SK-N-SH (cell line): Measurements from ENCODE around the gene ABCB9. TPM values are rescaled to one million over a fixed set of nuclear protein-coding genes. Genes with fewer than 3 reads are reported as not detected.

Experiments
- CTCF ChIA-PET: fragments of 300-600, 350-600 bp; formaldehyde crosslinking; extraction: SDS; loops from one replicate; lab custom pipeline; 2021; lab: Yijun Ruan, JAX
- POLR2A ChIA-PET: fragments of 350-600 bp; sonication (Branson Sonifier 250); formaldehyde crosslinking; extraction: SDS; loops from one replicate; lab custom pipeline; 2020; ENCODE audit warnings: antibody characterized with exemption, inconsistent platforms; lab: Yijun Ruan, JAX
- DNase-seq: peaks from one replicate; pipeline ENCODE4 v3.0.0; 2012
- H2AFZ ChIP-seq: fragments of 200-600 bp; sonication (generic); 2 replicates; pipeline ENCODE4 v1.8.1; 2016; ENCODE audit warnings: antibody characterized with exemption, mild to moderate bottlenecking, low read depth
- H3F3A ChIP-seq: fragments of 200-600 bp; sonication (generic); replicated peaks from 2 replicates; pipeline ENCODE3; 2016; ENCODE audit warnings: antibody characterized with exemption, mild to moderate bottlenecking; ENCODE audit not compliant: insufficient read depth
- H3K27ac ChIP-seq, 2 experiments: fragments of 200-500 bp in 1 of 2; fragments of 200-600 bp in 1 of 2; sonication (Bioruptor generic) in 1 of 2; sonication (generic), shearing (Covaris generic) in 1 of 2; 2 replicates each; pipeline versions ENCODE4 v1.5.1 to v1.6.1; 2014 to 2016; ENCODE audit warnings: low read depth in 2 of 2, inconsistent platforms in 1 of 2, low read length in 1 of 2, mild to moderate bottlenecking in 1 of 2, mixed read lengths in 1 of 2
- H3K27me3 ChIP-seq: fragments of 200-600 bp; sonication (generic), shearing (Covaris generic); 2 replicates; pipeline ENCODE4 v1.6.1; 2016; ENCODE audit warnings: mixed run types; ENCODE audit not compliant: insufficient read depth
- H3K36me3 ChIP-seq, 2 experiments: fragments of 200-500 bp in 1 of 2; fragments of 200-600 bp in 1 of 2; sonication (Bioruptor generic) in 1 of 2; sonication (generic) in 1 of 2; replicated peaks in 1 of 2; 2 replicates each; pipeline versions ENCODE3 to v1.5.1; 2014 to 2016; ENCODE audit warnings: low read length in 1 of 2, mild to moderate bottlenecking in 1 of 2; ENCODE audit not compliant: insufficient read depth in 2 of 2, control insufficient read depth in 1 of 2
- H3K4me1 ChIP-seq, 2 experiments: fragments of 200-500 bp in 1 of 2; fragments of 200-600 bp in 1 of 2; sonication (Bioruptor generic) in 1 of 2; sonication (generic), shearing (Covaris generic) in 1 of 2; 2 replicates each; pipeline versions ENCODE4 v1.5.1 to v1.6.1; 2014 to 2016; ENCODE audit warnings: low read depth in 1 of 2, low read length in 1 of 2, mixed run types in 1 of 2; ENCODE audit not compliant: insufficient read depth in 2 of 2, control insufficient read depth in 1 of 2
- H3K4me2 ChIP-seq: fragments of 200-600 bp; sonication (generic), shearing (Covaris generic); 2 replicates; pipeline ENCODE4 v1.6.1; 2017; ENCODE audit warnings: mixed run types
- H3K4me3 ChIP-seq, 2 experiments: fragments of 200-500 bp in 1 of 2; fragments of 200-600 bp in 1 of 2; sonication (Bioruptor generic) in 1 of 2; sonication (generic), shearing (Covaris generic) in 1 of 2; 2 replicates each; pipeline versions ENCODE4 v1.5.1 to v1.8.1; 2014 to 2016; ENCODE audit warnings: low read depth in 2 of 2, inconsistent platforms in 1 of 2, low read length in 1 of 2, mild to moderate bottlenecking in 1 of 2, mixed read lengths in 1 of 2, moderate library complexity in 1 of 2
- H3K79me2 ChIP-seq: fragments of 200-600 bp; sonication (generic); 2 replicates; pipeline ENCODE4 v1.8.1; 2017; ENCODE audit warnings: mild to moderate bottlenecking; ENCODE audit not compliant: insufficient read depth
- H3K9ac ChIP-seq: fragments of 200-600 bp; sonication (generic); 2 replicates; pipeline ENCODE4 v1.6.1; 2017; ENCODE audit warnings: mixed run types
- H3K9me2 ChIP-seq: fragments of 200-600 bp; sonication (generic); 2 replicates; pipeline ENCODE4 v1.6.1; 2017; ENCODE audit warnings: mixed run types
- H3K9me3 ChIP-seq: fragments of 200-600 bp; sonication (generic); 2 replicates; pipeline ENCODE4 v1.6.1; 2017; ENCODE audit warnings: mixed run types, mild to moderate bottlenecking, moderate library complexity
- H4K20me1 ChIP-seq: fragments of 200-600 bp; sonication (generic); 2 replicates; pipeline ENCODE4 v1.6.1; 2017; ENCODE audit warnings: mild to moderate bottlenecking, mixed run types; ENCODE audit not compliant: insufficient read depth
- CHD2 ChIP-seq: fragments of 150-350 bp; IDR thresholded peaks from 2 replicates; pipeline ENCODE4 v1.6.1; 2018; ENCODE audit warnings: low read length; ENCODE audit not compliant: partially characterized antibody
- CTCF ChIP-seq: fragments of 200-600 bp; sonication (generic); IDR thresholded peaks from 2 replicates; pipeline ENCODE4 v1.6.1; 2017; ENCODE audit warnings: antibody characterized with exemption, mild to moderate bottlenecking, moderate library complexity
- ELF1 ChIP-seq: IDR thresholded peaks from 2 replicates; pipeline ENCODE4 v1.4.0; 2012
- EP300 ChIP-seq, 2 experiments: IDR thresholded peaks; 2 replicates each; pipeline versions ENCODE4 v1.4.0 to v1.6.1; 2012; ENCODE audit warnings: borderline replicate concordance in 1 of 2, low read depth in 1 of 2, low read length in 1 of 2
- FOXJ3 ChIP-seq: sonication (generic); formaldehyde crosslinking; IDR thresholded peaks from 2 replicates; pipeline ENCODE4 v1.5.1; 2020; ENCODE audit warnings: mild to moderate bottlenecking, missing genetic modification reagents
- GABPA ChIP-seq: IDR thresholded peaks from 2 replicates; pipeline ENCODE4 v1.4.0; 2012; ENCODE audit warnings: low read depth, mild to moderate bottlenecking
- MAX ChIP-seq: IDR thresholded peaks from 2 replicates; pipeline ENCODE4 v1.4.0; 2012; ENCODE audit warnings: low read depth
- MXI1 ChIP-seq: IDR thresholded peaks from 2 replicates; pipeline ENCODE4 v1.6.1; 2012; ENCODE audit warnings: mild to moderate bottlenecking, low read depth, low read length, improper control_type of control experiment
- NFIC ChIP-seq: IDR thresholded peaks from 2 replicates; pipeline ENCODE4 v1.4.0; 2012; ENCODE audit warnings: borderline replicate concordance
- NRF1 ChIP-seq: IDR thresholded peaks from 2 replicates; pipeline ENCODE4 v1.6.1; 2012; ENCODE audit warnings: low read depth, mild to moderate bottlenecking, low read length
- RFX5 ChIP-seq: IDR thresholded peaks from 2 replicates; pipeline ENCODE4 v1.6.1; 2012; ENCODE audit warnings: mild to moderate bottlenecking, improper control_type of control experiment, low read length
- SMC3 ChIP-seq: IDR thresholded peaks from 2 replicates; pipeline ENCODE4 v1.6.1; 2012; ENCODE audit warnings: low read depth, low read length, improper control_type of control experiment
- TAF1 ChIP-seq: IDR thresholded peaks from 2 replicates; pipeline ENCODE4 v1.6.1; 2012; ENCODE audit warnings: low read depth, mild to moderate bottlenecking, low read length, moderate library complexity, borderline replicate concordance
- TEAD4 ChIP-seq: IDR thresholded peaks from 2 replicates; pipeline ENCODE4 v1.4.0; 2012; ENCODE audit warnings: mild to moderate bottlenecking, borderline replicate concordance; ENCODE audit not compliant: insufficient read depth
- USF1 ChIP-seq: IDR thresholded peaks from 2 replicates; pipeline ENCODE4 v1.4.0; 2012; ENCODE audit warnings: low read depth, borderline replicate concordance
- USF2 ChIP-seq: fragments of 150-350 bp; IDR thresholded peaks from 2 replicates; pipeline ENCODE4 v1.6.1; 2017; ENCODE audit warnings: antibody characterized with exemption, low read length, low read depth, borderline replicate concordance
- YY1 ChIP-seq: IDR thresholded peaks from 2 replicates; pipeline ENCODE4 v1.4.0; 2012; ENCODE audit warnings: low read depth, mild to moderate bottlenecking
- WGBS: methylation state at CpG from one replicate; pipeline ENCODE4 v1.1.6; 2017; ENCODE audit warnings: low lambda C conversion rate; 5-methylcytosine and 5-hydroxymethylcytosine counted together
- polyA plus RNA-seq, 3 experiments: library from polyadenylated mRNA; depleted of rRNA; stranded (reverse); fragments of >200 nt; gene quantifications; 2 replicates each; pipeline ENCODE4 v1.2.3, GENCODE V29; 2012

ABCB9 gene
- polyA plus RNA-seq, 1 of the 3 experiments (the other 2 are of a cell fraction) = 6.2 TPM

GRCh38 chr12:123001464-123001863 lies 35.2 kb upstream of the ABCB9 start:
- H3K27ac ChIP-seq = no peak overlapping the region
- H3K27me3 ChIP-seq = no peaks in the 10 kb centered on the region
- H3K9ac ChIP-seq = no peak overlapping the region
- H3K4me1 ChIP-seq = no peaks in the 10 kb centered on the region; a peak in 1 of 4 replicates
- H3K36me3 ChIP-seq = no peaks in the 10 kb centered on the region
- H3K4me2 ChIP-seq = no peak overlapping the region
- POLR2A ChIA-PET = no interaction called here
- H3K4me3 ChIP-seq = no peak overlapping the region
- TF ChIP-seq FOXJ3 (CRISPR knock-in tag) (no peak), NRF1 (no peak), EP300 (IDR thresholded peaks at IDR 0.05; ENCODE audit: borderline replicate concordance in 1 of 2, low read depth in 1 of 2, low read length in 1 of 2) (no peak), RFX5 (no peak), USF2 (no peak), SMC3 (no peak), MAX (no peak), YY1 (no peak), GABPA (no peak), CTCF (no peak), TAF1 (no peak), USF1 (no peak)
- no peak for DNase-seq
- no peaks in the 10 kb centered on the region for H4K20me1 ChIP-seq
- H3K79me2 ChIP-seq = no peaks in the 10 kb centered on the region
- H3F3A ChIP-seq = no peaks in the 10 kb centered on the region
- WGBS = 86% methylated on average over 3 of the region's 3 CpGs
- CTCF ChIA-PET = no interaction called here
- no peaks in the 10 kb centered on the region for H3K9me3 ChIP-seq
- H3K9me2 ChIP-seq = no peaks in the 10 kb centered on the region
- H2AFZ ChIP-seq = no peak overlapping the region

- Histone ChIP-seq H3K27ac (no peak overlapping the region), H4K20me1 (no peaks in the 10 kb centered on the region), H3F3A (no peaks in the 10 kb centered on the region), H3K36me3 (no peaks in the 10 kb centered on the region), H3K9me2 (no peaks in the 10 kb centered on the region), H3K79me2 (no peaks in the 10 kb centered on the region), H3K4me2 (no peak overlapping the region), H3K4me3 (no peak overlapping the region), H3K9ac (no peak overlapping the region), H3K27me3 (no peaks in the 10 kb centered on the region), H2AFZ (no peak overlapping the region), H3K9me3 (no peaks in the 10 kb centered on the region), H3K4me1 (peaks cover 0 to 2% of the 10 kb centered on the region in 2 experiments; a peak in 1 of 4 replicates)
- WGBS = 84% methylated on average over 7 of the region's 10 CpGs
- POLR2A ChIA-PET = no interaction called here
- DNase-seq = no peak
- CTCF ChIA-PET = interaction anchor here (1.3 kb wide), 1 partner anchor 238 kb away, joined by 4 read pairs; no protein-coding TSS in a partner anchor
- TF ChIP-seq CHD2 = no peak
- TF ChIP-seq TEAD4 = no peak
- TF ChIP-seq USF1 = no peak
- TF ChIP-seq NFIC = no peak
- TF ChIP-seq RFX5 = no peak
- no peak for TF ChIP-seq GABPA
- TF ChIP-seq ELF1 = no peak
- TF ChIP-seq MXI1 = no peak
- no peak for TF ChIP-seq NRF1
Measured at GRCh38 chr12:123000578-123000977, 34.3 kb upstream of the ABCB9 start.
